HepG2 (cell line): ENCODE results near the gene PCDH12. TPM values are rescaled to one million over a fixed set of nuclear protein-coding genes. Genes with fewer than 3 reads are reported as not detected.

Source experiments
- ATAC-seq: fragments of 200-7000 bp; cut with Tn5 transposase; 3 replicates; pipeline ENCODE4 v1.9.1; 2020; ENCODE audit warnings: mild to moderate bottlenecking, moderate library complexity
- BruUV-seq: library from RNA; stranded (reverse); fragments of 400-500 nt; replicated peaks from 2 replicates; lab custom pipeline; 2021; lab: Mats Ljungman, UMichigan
- CTCF ChIA-PET: fragments of 300-600 bp; formaldehyde crosslinking; extraction: SDS; loops from one replicate; lab custom pipeline; 2021; ENCODE audit warnings: low total read pairs, inconsistent platforms, low intra/inter-chr PET ratio; lab: Yijun Ruan, JAX
- POLR2A ChIA-PET: fragments of 350-600 bp; sonication (Branson Sonifier 250); formaldehyde crosslinking; loops from one replicate; lab custom pipeline; 2020; ENCODE audit warnings: antibody characterized with exemption, inconsistent platforms; lab: Yijun Ruan, JAX
- DNase-seq: peaks from one replicate; pipeline ENCODE4 v3.0.0-alpha.2; 2015; ENCODE audit warnings: low spot score
- FAIRE-seq: peaks from 3 replicates; lab custom pipeline; 2011; peaks lifted over from hg19 to GRCh38; lab: Jason Lieb, UNC
- H2AFZ ChIP-seq: one replicate; pipeline ENCODE4 v1.6.1; 2011; ENCODE audit warnings: low read length, inconsistent platforms
- H3K27ac ChIP-seq: fragments of 300-600 bp; 3 replicates; pipeline ENCODE4 v1.8.0; 2011; ENCODE audit warnings: mixed run types, mild to moderate bottlenecking, mixed read lengths, low read length, inconsistent platforms; ENCODE audit not compliant: insufficient read depth; ENCODE audit errors: extremely low read length
- H3K27me3 ChIP-seq, 2 experiments: fragments of 200-600 bp in 1 of 2; 2 replicates in 1 of 2; 3 replicates in 1 of 2; pipeline versions ENCODE4 v1.6.0 to v1.8.0; 2011; ENCODE audit warnings: low read length in 2 of 2, mild to moderate bottlenecking in 2 of 2, moderate library complexity in 2 of 2, inconsistent platforms in 1 of 2; ENCODE audit not compliant: insufficient read depth in 2 of 2, control insufficient read depth in 1 of 2
- H3K36me3 ChIP-seq, 2 experiments: fragments of 200-600 bp in 1 of 2; replicated peaks in 1 of 2; 2 replicates in 1 of 2; 3 replicates in 1 of 2; pipeline versions ENCODE4 v1.5.1 to v1.8.0; 2011; ENCODE audit warnings: low read length in 2 of 2, inconsistent platforms in 1 of 2; ENCODE audit not compliant: insufficient read depth in 2 of 2, control insufficient read depth in 1 of 2
- H3K4me1 ChIP-seq: 2 replicates; pipeline ENCODE4 v1.5.1; 2012; ENCODE audit warnings: low read length, inconsistent platforms; ENCODE audit not compliant: insufficient read depth
- H3K4me2 ChIP-seq: 2 replicates; pipeline ENCODE4 v1.6.0; 2011; ENCODE audit warnings: low read depth, low read length, inconsistent platforms
- H3K4me3 ChIP-seq, 3 experiments: fragments of 200-600 bp in 1 of 3; sonication (generic), shearing (Covaris generic) in 1 of 3; replicated peaks in 1 of 3; 2 replicates each; pipeline ENCODE4 v1.5.1; 2011 to 2016; ENCODE audit warnings: low read length in 3 of 3, inconsistent platforms in 2 of 3, low read depth in 2 of 3, mild to moderate bottlenecking in 2 of 3, control low read depth in 1 of 3, mixed read lengths in 1 of 3; ENCODE audit not compliant: insufficient read depth in 1 of 3
- H3K79me2 ChIP-seq: one replicate; pipeline ENCODE4 v1.6.1; 2011; ENCODE audit warnings: low read length, inconsistent platforms; ENCODE audit not compliant: insufficient read depth
- H3K9ac ChIP-seq: 2 replicates; pipeline ENCODE4 v1.6.0; 2011; ENCODE audit warnings: mild to moderate bottlenecking, low read depth, low read length, inconsistent platforms; ENCODE audit not compliant: insufficient read depth
- H3K9me3 ChIP-seq: 2 replicates; pipeline ENCODE4 v1.5.1; 2012; ENCODE audit warnings: mild to moderate bottlenecking, low read length
- H4K20me1 ChIP-seq: 2 replicates; pipeline ENCODE4 v1.6.0; 2011; ENCODE audit warnings: inconsistent platforms, mild to moderate bottlenecking, low read length, moderate library complexity; ENCODE audit not compliant: insufficient read depth
- DR1 ChIP-seq: sonication (generic); formaldehyde crosslinking; IDR thresholded peaks from 2 replicates; pipeline ENCODE4 v1.8.0; 2021; ENCODE audit warnings: mild to moderate bottlenecking, missing genetic modification reagents, inconsistent platforms
- EED ChIP-seq: sonication (generic); formaldehyde crosslinking; IDR thresholded peaks from 2 replicates; pipeline ENCODE4 v1.5.0; 2020; ENCODE audit warnings: mild to moderate bottlenecking, missing genetic modification reagents
- KAT8 ChIP-seq: IDR thresholded peaks from 2 replicates; pipeline ENCODE4 v1.6.1; 2016; ENCODE audit warnings: missing genetic modification reagents, missing compliant biosample characterization
- KDM6A ChIP-seq: IDR thresholded peaks from 2 replicates; pipeline ENCODE4 v1.6.1; 2016; ENCODE audit warnings: low read depth
- LCORL ChIP-seq, 2 experiments: fragments of 450-650 bp in 1 of 2; sonication (generic) in 1 of 2; formaldehyde crosslinking in 1 of 2; IDR thresholded peaks; 2 replicates each; pipeline versions ENCODE4 v1.5.0 to v1.6.1; 2017 to 2020; ENCODE audit warnings: antibody characterized with exemption in 1 of 2, missing genetic modification reagents in 1 of 2
- MEF2D ChIP-seq: sonication (generic); formaldehyde crosslinking; IDR thresholded peaks from 2 replicates; pipeline ENCODE4 v1.5.1; 2020; ENCODE audit warnings: mild to moderate bottlenecking, missing genetic modification reagents
- MIER3 ChIP-seq: IDR thresholded peaks from 2 replicates; pipeline ENCODE4 v1.6.1; 2016; ENCODE audit warnings: missing compliant biosample characterization, borderline replicate concordance
- NONO ChIP-seq, 2 experiments: fragments of 450-650 bp in 1 of 2; sonication (generic) in 1 of 2; formaldehyde crosslinking in 1 of 2; IDR thresholded peaks in 1 of 2; conservative IDR thresholded peaks in 1 of 2; 2 replicates each; pipeline versions ENCODE4 v1.6.1 to v1.8.0; 2017 to 2022; ENCODE audit warnings: mild to moderate bottlenecking in 1 of 2, missing genetic modification reagents in 1 of 2, moderate library complexity in 1 of 2
- POGK ChIP-seq: sonication (generic); formaldehyde crosslinking; conservative IDR thresholded peaks from 2 replicates; pipeline ENCODE4 v1.8.0; 2022; ENCODE audit warnings: mild to moderate bottlenecking, moderate library complexity, missing genetic modification reagents
- RFX3 ChIP-seq: IDR thresholded peaks from 2 replicates; pipeline ENCODE4 v1.6.1; 2016; ENCODE audit warnings: missing biosample characterization, missing genetic modification reagents
- TP53 ChIP-seq: sonication (generic); formaldehyde crosslinking; conservative IDR thresholded peaks from 2 replicates; pipeline ENCODE4 v1.4.0; 2020; ENCODE audit warnings: missing genetic modification reagents
- ZNF12 ChIP-seq: sonication (generic); formaldehyde crosslinking; IDR thresholded peaks from 2 replicates; pipeline ENCODE4 v1.5.0; 2020; ENCODE audit warnings: missing genetic modification reagents
- ZNF275 ChIP-seq: sonication (generic); formaldehyde crosslinking; IDR thresholded peaks from 2 replicates; pipeline ENCODE4 v1.8.0; 2022; ENCODE audit warnings: missing genetic modification reagents, mild to moderate bottlenecking, inconsistent platforms, borderline replicate concordance
- ZNF512 ChIP-seq: sonication (generic); formaldehyde crosslinking; IDR thresholded peaks from 2 replicates; pipeline ENCODE4 v1.4.0; 2020; ENCODE audit warnings: mild to moderate bottlenecking, missing genetic modification reagents
- WGBS: methylation state at CpG from one replicate; pipeline ENCODE4 v1.1.6; 2017; ENCODE audit warnings: low lambda C conversion rate; 5-methylcytosine and 5-hydroxymethylcytosine counted together
- in situ Hi-C: cut with HindIII; loops from 2 replicates; pipeline ENCODE4 v1.10.0; 2017; ENCODE audit warnings: low pct_unique_long_range_greater_than_20kb; ENCODE audit not compliant: extremely low pct_ligation_motif_present
- intact Hi-C: fragments of 100-400 bp; cut with micrococcal nuclease; formaldehyde crosslinking; loops from one replicate; pipeline ENCODE4 v1.10.0; 2022; ENCODE audit not compliant: unreplicated experiment
- polyA plus RNA-seq, 8 experiments: library from polyadenylated mRNA; depleted of rRNA in 3 of 8; stranded (reverse) in 7 of 8; unstranded in 1 of 8; fragments of >200 nt; fragmentation: Illumina TruSeq in 4 of 8; extraction: Trizol in 4 of 8; gene quantifications; 2 replicates each; pipeline versions ENCODE4 v1.2.1 to v1.2.3, GENCODE V29; 2011 to 2016; ENCODE audit warnings: low read depth in 4 of 8, missing spikeins in 1 of 8, mixed read lengths in 1 of 8; ENCODE audit not compliant: insufficient read depth in 1 of 8
- total RNA-seq, 5 experiments: library from RNA; depleted of rRNA; stranded (reverse); fragments of >200 nt; fragmentation: Illumina TruSeq; extraction: Trizol; gene quantifications; 2 replicates each; pipeline ENCODE4 v1.2.3, GENCODE V29; 2016; ENCODE audit warnings: low read depth in 1 of 5
- TF ChIP-seq, protein P1 (sequence below): sonication (generic); formaldehyde crosslinking; IDR thresholded peaks from 2 replicates; pipeline ENCODE4 v1.5.0; 2020; ENCODE audit warnings: mild to moderate bottlenecking, missing genetic modification reagents, moderate library complexity
- TF ChIP-seq, protein P2 (sequence below): sonication (generic); formaldehyde crosslinking; IDR thresholded peaks from 2 replicates; pipeline ENCODE4 v1.4.0; 2020; ENCODE audit warnings: mild to moderate bottlenecking, missing genetic modification reagents

The PCDH12 gene
- total and polyA plus RNA-seq, 2 of the 13 experiments (the other 11 are each of a cell fraction or from before 2014, with no cell fraction given), result not detected

DNA sequence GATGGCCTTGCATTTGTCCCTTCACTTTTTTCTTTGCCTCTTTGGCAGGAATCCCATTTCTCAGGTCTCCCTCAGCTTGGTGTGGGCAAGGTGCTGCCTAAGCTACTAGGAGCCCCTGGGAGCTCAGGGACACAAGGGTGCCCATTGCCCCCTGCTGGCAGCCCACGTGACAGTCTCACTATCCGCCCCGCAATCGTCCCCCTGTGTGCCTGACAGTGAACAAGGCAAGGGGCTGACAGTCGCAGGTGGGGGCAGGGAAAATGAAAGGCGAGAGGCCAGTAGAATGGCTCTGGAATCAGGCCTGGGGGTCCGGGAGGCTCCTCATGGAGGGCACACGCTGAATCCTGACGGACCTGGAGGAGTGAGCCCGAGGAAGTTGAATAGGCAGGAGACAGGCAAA is 2.0 kb upstream of the PCDH12 start (continued):
- TF ChIP-seq KDM6A (no peak), ZNF275 (CRISPR knock-in tag) (no peak), TP53 (CRISPR knock-in tag) (no peak)
- TF ChIP-seq, protein P1, sequence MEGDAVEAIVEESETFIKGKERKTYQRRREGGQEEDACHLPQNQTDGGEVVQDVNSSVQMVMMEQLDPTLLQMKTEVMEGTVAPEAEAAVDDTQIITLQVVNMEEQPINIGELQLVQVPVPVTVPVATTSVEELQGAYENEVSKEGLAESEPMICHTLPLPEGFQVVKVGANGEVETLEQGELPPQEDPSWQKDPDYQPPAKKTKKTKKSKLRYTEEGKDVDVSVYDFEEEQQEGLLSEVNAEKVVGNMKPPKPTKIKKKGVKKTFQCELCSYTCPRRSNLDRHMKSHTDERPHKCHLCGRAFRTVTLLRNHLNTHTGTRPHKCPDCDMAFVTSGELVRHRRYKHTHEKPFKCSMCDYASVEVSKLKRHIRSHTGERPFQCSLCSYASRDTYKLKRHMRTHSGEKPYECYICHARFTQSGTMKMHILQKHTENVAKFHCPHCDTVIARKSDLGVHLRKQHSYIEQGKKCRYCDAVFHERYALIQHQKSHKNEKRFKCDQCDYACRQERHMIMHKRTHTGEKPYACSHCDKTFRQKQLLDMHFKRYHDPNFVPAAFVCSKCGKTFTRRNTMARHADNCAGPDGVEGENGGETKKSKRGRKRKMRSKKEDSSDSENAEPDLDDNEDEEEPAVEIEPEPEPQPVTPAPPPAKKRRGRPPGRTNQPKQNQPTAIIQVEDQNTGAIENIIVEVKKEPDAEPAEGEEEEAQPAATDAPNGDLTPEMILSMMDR (CRISPR knock-in tag), result peak; percentile 56

GRCh38 chr5:141958546-141959172 is 657 bp upstream of the PCDH12 start:
- BruUV-seq, result no TSS peak
- intact Hi-C loops (no loop called here), in situ Hi-C loops (loop anchor here (5.0 kb wide), 1 partner anchor 271 kb away; no protein-coding TSS in a partner anchor)
- Histone ChIP-seq H3K27ac (no peak overlapping the region), H3K79me2 (no peaks in the 10 kb centered on the region), H3K4me2 (no peak overlapping the region), H4K20me1 (no peaks in the 10 kb centered on the region), H3K9me3 (no peaks in the 10 kb centered on the region), H3K4me1 (peaks cover 19% of the 10 kb centered on the region), H3K4me3 (no peak overlapping the region), H2AFZ (no peak overlapping the region), H3K36me3 (no peaks in the 10 kb centered on the region), H3K9ac (no peak overlapping the region), H3K27me3 (peaks cover 0 to 28% of the 10 kb centered on the region in 2 experiments; a peak in 4 of 5 replicates)
- POLR2A ChIA-PET, result interaction anchor here (0.8 kb wide), 1 partner anchor 10 kb away, joined by 3 read pairs; the partner anchor contains the start of gene RNF14
- ATAC-seq (no peak), DNase-seq (no peak), FAIRE-seq (no peak)
- CTCF ChIA-PET, result interaction anchor here (2.8 kb wide), 1 partner anchor 266 kb away, joined by 30 read pairs; no protein-coding TSS in a partner anchor
- 20% methylated on average over 8 of the region's 8 CpGs for WGBS
- TF ChIP-seq EED (CRISPR knock-in tag) (no peak), MEF2D (no peak), ZNF512 (CRISPR knock-in tag) (no peak), NONO (IDR thresholded peaks at IDR 0.05) (no peak), NONO (CRISPR knock-in tag; conservative IDR thresholded peaks at IDR 0.05) (no peak), ZNF12 (no peak), POGK (CRISPR knock-in tag) (no peak), KAT8 (CRISPR knock-in tag) (no peak), DR1 (CRISPR knock-in tag) (no peak), RFX3 (no peak), LCORL (IDR thresholded peaks at IDR 0.05) (no peak), LCORL (CRISPR knock-in tag; IDR thresholded peaks at IDR 0.05) (no peak), MIER3 (no peak)
- TF ChIP-seq, protein P2, sequence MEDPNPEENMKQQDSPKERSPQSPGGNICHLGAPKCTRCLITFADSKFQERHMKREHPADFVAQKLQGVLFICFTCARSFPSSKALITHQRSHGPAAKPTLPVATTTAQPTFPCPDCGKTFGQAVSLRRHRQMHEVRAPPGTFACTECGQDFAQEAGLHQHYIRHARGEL, result no peak
